Measurements from ENCODE around the gene FGF18.

- TF ChIP-seq CTCF (IDR thresholded peaks at IDR 0.05) (no peak), EZH2phosphoT487 (IDR thresholded peaks at IDR 0.05) (no peak)
Observed at GRCh38 chr5:171371326-171371725, 48.1 kb upstream of the FGF18 start.

Data from neural progenitor cell (in vitro differentiated cells).